Measurements from ENCODE around the gene CDH13.

The CDH13 gene

DNA sequence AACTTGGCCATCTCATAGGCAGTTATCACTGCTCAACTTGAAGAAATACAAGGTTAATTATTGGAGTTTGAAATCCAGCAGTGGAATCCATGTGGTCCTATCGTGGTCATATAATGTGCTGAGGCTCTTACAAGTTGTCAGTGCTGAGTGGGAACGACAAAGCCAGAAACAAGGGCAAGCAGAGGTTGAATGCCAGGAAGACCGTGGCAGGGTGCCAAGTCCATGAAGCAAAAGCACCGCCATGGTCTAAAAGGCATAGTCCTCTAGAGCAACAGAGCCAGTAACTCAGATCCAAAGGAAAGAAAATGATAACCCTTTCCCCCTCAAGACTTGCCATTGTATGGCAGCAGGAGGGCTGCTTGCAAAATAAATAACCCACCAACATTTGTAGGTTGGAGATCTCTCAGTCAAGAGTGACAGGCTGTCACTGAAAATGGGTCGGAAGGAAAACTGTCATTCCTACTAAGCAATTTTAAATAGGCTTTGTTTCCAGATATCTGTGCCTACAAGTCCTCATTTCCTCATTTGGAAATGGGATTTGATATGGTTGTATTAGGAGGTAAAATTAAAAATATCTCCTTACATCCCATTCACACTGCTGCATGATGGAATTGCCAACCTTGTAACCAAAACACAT is 1144.7 kb downstream of the CDH13 start:
- Mint-ChIP-seq H3K36me3 (ENCODE audit: low read depth) (no peaks in the 10 kb centered on the region), H3K27me3 (ENCODE audit: low read depth, poor library complexity) (no peaks in the 10 kb centered on the region), H3K4me1 (peaks cover 12% of the 10 kb centered on the region), H3K4me3 (no peak overlapping the region), H3K27ac (no peak overlapping the region), H3K9me3 (peaks cover 3% of the 10 kb centered on the region)
- TF ChIP-seq CTCF (IDR thresholded peaks at IDR 0.05) = no peak
- DNase-seq = no peak

GRCh38 chr16:83772806-83773205 is 1146.0 kb downstream of the CDH13 start:
- Mint-ChIP-seq H3K4me3 (no peak overlapping the region), H3K27me3 (ENCODE audit: low read depth, poor library complexity) (no peaks in the 10 kb centered on the region), H3K27ac (no peak overlapping the region), H3K9me3 (no peaks in the 10 kb centered on the region), H3K4me1 (peaks cover 20% of the 10 kb centered on the region), H3K36me3 (ENCODE audit: low read depth) (no peaks in the 10 kb centered on the region)
- TF ChIP-seq CTCF (IDR thresholded peaks at IDR 0.05) = no peak
- no peak for DNase-seq

- H3K27ac Mint-ChIP-seq = no peak overlapping the region
- no peak for TF ChIP-seq CTCF (IDR thresholded peaks at IDR 0.05)
- no peaks in the 10 kb centered on the region for H3K9me3 Mint-ChIP-seq
- no peak for DNase-seq
- no peak overlapping the region for H3K4me3 Mint-ChIP-seq
- no peaks in the 10 kb centered on the region for H3K36me3 Mint-ChIP-seq (ENCODE audit: low read depth)
- H3K27me3 Mint-ChIP-seq (ENCODE audit: low read depth, poor library complexity) = no peaks in the 10 kb centered on the region
- peaks cover 18% of the 10 kb centered on the region for H3K4me1 Mint-ChIP-seq
Observed at GRCh38 chr16:83774066-83774465, 1147.3 kb downstream of the CDH13 start.

DNA sequence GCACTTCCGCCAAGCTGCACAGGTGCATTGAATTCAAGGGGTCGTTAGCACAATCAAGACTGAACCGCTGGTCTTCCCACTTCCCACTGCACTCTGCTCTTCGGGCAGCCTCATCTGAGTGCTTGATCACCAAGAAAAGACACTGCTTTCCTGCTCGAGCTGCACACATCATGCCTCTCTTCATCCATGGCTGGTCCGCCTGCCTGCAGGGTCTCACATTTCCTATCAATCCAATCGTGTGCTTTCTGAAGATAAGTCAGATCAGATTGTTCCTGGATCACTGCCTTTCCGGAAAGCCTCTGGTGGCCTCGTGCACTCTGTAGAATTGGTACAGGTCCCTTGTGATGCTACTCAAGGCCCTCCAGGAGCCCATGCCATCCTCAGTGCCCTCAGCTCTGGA is 1150.2 kb downstream of the CDH13 start:
- H3K27ac Mint-ChIP-seq = no peak overlapping the region
- no peak for TF ChIP-seq CTCF (IDR thresholded peaks at IDR 0.05)
- peaks cover 9% of the 10 kb centered on the region for H3K4me1 Mint-ChIP-seq
- H3K4me3 Mint-ChIP-seq = no peak overlapping the region
- H3K9me3 Mint-ChIP-seq = no peaks in the 10 kb centered on the region
- no peaks in the 10 kb centered on the region for H3K27me3 Mint-ChIP-seq (ENCODE audit: low read depth, poor library complexity)
- no peaks in the 10 kb centered on the region for H3K36me3 Mint-ChIP-seq (ENCODE audit: low read depth)
- DNase-seq = no peak

- no peak overlapping the region for H3K4me3 Mint-ChIP-seq
- H3K36me3 Mint-ChIP-seq (ENCODE audit: low read depth) = no peaks in the 10 kb centered on the region
- DNase-seq = no peak
- peaks cover 6% of the 10 kb centered on the region for H3K27me3 Mint-ChIP-seq (ENCODE audit: low read depth, poor library complexity)
- no peak for TF ChIP-seq CTCF (IDR thresholded peaks at IDR 0.05)
- H3K27ac Mint-ChIP-seq = no peak overlapping the region
- H3K4me1 Mint-ChIP-seq = peaks cover 13% of the 10 kb centered on the region
- H3K9me3 Mint-ChIP-seq = no peaks in the 10 kb centered on the region
Observed at GRCh38 chr16:83779886-83780285, 1153.1 kb downstream of the CDH13 start.

- Mint-ChIP-seq H3K4me1 (peaks cover 4% of the 10 kb centered on the region), H3K27ac (no peak overlapping the region), H3K36me3 (ENCODE audit: low read depth) (no peaks in the 10 kb centered on the region), H3K4me3 (no peak overlapping the region), H3K9me3 (no peaks in the 10 kb centered on the region), H3K27me3 (ENCODE audit: low read depth, poor library complexity) (peaks cover 6% of the 10 kb centered on the region)
- no peak for DNase-seq
- no peak for TF ChIP-seq CTCF (IDR thresholded peaks at IDR 0.05)
Observed at GRCh38 chr16:83785455-83785854, 1158.7 kb downstream of the CDH13 start.

All from nephron progenitor cell (in vitro differentiated cells).